ENCODE results near the gene AGO4.
"Not testable (repeated sequence)": the region's sequence is repeated elsewhere in the genome, so short reads cannot be mapped to it uniquely, and the experiment has no call there.

Gene AGO4

DNA sequence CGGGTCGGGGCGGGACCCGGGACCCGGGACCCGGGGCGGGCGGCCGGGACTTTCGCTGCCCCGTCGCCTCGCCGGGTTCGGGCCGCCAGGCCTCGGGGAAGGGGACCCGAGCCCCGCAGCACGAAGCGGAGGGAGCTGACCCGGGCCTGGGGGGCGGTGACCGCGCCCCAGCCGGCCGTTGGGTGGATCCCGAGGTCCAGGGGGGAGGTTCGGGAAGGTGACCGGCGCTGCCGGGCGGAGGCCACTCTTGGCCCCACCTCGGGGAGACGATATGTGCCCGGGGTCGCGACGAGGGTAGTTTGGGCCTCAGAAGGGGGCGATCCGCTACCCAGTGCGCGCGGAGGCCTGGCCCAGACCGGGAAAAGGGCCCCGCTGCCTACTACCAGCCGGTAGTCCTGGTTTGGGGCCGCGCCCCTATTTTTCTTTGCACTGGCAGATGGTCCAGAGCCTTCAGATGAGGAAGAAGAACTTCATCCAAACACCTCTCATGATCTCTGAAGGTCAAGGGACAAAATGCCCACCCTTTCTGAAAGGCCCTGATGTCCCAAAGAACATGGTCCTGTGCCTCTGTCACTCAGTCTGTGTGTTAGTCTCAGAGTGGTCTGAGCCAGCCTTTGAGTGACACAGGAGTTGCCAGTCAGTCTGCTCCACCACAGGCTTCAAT is 766 bp downstream of the AGO4 start:
- TF ChIP-seq ZNF274 (IDR thresholded peaks at IDR 0.05; ENCODE audit: low read depth, low read length), result no peak
- H3K4me3 ChIP-seq (ENCODE audit: low read length), result peak overlapping the region; percentile 79

DNA sequence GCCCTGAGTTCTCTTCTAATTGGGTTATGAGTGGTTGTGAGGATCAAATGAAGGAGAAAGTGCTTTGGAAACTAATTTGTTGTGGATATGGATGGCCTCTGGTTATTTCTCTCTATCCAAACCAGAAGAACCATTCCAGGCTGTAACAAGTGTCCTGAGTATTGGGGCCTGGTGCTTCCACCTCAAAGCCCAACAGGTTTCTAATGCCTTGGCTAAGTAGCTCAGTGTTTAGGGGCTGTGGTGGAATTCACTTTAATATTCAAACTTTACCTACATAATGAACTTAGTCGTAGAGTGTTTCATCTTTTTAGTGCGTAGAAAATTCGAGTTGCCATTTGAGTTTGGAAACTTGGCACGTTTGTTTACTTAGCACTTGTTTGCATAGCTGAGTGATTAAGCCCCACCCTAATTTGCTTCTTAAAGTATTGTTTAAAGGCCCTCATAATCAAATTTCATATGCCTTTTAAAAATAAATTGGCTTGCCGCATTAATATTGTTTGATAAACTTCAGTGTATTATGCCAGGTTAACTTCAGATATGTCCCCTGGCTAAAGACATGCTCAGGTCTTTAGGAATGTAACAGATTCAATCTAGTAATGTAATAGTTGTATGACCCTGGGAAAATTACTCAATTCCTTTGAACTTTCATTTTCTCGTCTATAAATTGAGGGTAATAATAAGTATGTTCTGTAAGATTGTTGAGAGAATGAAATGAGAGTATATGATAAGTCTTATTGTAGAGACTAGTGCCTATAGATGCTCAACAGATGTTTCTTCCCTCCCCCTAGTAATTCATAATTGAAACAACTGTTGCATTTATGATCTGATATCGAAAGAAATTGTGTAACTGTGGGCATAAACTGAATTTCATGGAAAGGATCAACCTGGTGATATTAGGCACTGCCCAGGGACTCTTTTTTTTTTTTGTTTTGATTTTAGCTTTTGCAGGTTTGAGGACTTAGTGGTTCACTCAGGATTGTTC is 1.6 kb downstream of the AGO4 start:
- peak overlapping the region; percentile 79 for H3K4me3 ChIP-seq (ENCODE audit: low read length)
- no peak for TF ChIP-seq ZNF274 (IDR thresholded peaks at IDR 0.05; ENCODE audit: low read depth, low read length)

DNA sequence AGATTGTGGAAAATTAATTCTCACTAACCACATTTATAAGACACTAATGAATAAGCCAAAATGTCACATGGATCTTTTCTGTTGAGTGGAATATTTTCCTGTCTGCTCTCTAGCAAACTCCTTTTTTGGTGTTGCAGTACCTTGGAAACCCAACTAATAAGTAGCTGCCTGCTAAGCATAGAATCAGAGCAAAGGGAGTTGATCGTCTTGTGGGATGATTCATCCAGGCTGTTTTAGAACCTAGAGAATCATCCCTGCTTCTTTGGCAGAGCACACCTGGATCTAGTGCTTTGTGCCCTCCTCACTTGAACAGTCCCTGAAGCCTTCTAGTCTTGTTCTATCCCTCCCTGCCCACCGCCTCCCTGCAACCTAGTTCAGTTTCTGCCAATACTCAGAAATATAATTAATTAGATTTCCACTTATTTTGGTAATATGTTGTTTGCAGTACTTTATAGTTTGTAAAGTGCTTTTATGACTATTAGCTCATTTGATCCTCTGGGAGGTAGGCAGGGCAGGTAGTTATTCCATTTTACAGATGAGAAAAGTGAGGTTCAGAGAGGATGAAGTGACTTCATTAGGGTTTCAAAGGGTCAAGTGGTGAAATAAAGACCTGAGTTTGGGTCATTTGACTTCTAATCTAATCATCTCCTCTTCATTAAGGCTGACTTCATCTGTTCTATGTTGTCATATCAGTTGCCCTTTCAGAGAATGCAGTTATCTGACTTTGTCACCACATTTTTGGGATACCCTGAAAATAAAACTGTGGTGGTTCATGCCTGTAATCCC is 2.5 kb downstream of the AGO4 start:
- H3K4me3 ChIP-seq (ENCODE audit: low read length), result no peak overlapping the region
- TF ChIP-seq ZNF274 (IDR thresholded peaks at IDR 0.05; ENCODE audit: low read depth, low read length), result no peak

DNA sequence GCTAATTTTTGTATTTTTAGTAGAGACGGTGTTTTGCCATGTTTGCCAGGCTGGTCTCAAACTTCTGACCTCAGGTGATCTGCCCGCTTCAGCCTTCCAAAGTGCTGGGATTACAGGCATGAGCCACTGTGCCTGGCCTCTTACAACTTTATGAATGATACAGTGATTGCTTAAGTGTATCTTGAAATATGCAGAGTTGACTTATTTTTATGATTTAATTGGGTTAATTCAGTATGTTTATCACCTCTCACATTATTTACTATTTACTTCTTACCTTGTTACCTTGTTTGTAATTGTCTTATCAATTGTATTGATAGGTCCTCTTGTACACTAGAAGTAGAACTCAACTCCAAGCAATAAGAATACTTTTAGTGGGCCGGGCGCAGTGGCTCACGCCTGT is 4.9 kb downstream of the AGO4 start:
- H3K4me3 ChIP-seq (ENCODE audit: low read length), result not testable (repeated sequence)

DNA sequence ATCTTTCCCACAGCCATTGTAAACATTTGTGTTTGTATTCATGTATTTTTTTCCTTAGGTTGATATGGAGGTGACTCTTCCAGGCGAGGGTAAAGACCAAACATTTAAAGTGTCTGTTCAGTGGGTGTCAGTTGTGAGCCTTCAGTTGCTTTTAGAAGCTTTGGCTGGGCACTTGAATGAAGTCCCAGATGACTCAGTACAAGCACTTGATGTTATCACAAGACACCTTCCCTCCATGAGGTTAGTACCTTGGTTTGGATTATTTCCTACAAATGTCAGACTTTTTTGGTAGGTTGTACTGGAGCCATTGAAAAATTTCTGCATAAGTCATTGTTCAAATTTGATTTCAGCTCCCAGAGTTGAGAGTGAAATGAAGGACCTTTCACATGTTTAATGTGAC is 17.4 kb downstream of the AGO4 start:
- TF ChIP-seq ZNF274 (IDR thresholded peaks at IDR 0.05; ENCODE audit: low read depth, low read length), result no peak
- H3K4me3 ChIP-seq (ENCODE audit: low read length), result no peak overlapping the region

DNA sequence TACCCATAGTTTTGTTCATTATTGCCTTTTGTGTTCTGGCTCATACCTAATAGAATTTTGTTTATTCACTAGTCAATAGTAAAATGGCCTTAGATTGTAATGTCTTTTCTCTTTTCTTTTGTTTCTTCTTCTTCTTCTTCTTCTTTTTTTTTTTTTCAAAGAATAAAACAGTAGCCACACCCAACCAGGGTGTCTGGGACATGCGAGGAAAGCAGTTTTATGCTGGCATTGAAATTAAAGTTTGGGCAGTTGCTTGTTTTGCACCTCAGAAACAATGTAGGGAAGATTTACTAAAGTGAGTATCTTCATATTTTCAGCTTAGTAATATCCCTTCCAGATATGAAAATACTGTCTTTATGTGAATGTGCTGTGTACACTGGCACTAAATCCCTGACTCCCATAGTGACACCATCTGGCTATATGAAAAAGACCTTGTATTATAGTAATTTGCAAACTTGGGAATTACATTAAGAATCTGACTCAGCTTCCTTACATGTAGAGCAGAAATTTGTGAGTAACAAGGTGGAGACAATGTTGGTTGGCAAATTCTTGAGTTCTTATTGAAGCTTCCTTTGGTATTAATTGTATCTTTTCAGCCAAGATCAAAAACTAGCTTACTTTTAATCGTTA is 24.6 kb downstream of the AGO4 start:
- no peak for TF ChIP-seq ZNF274 (IDR thresholded peaks at IDR 0.05; ENCODE audit: low read depth, low read length)

DNA sequence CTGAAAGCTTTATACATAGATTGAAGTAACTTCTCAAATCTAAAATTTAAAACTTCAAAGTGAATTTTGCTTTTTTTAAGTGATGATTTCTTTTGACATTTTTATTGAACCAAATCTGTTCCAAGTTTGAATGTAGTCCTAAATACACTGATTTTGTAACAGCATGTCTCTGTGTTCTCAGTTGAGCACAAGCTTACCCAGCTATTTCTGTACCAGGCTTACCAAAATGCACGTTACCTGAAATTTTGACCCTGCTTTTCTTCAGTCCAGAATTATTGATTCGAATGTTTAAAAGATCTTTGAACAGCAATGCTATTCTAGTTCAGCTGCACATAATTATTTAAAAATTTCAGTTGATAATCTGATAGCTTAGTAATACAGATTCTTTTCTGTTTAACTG is 25.6 kb downstream of the AGO4 start:
- TF ChIP-seq ZNF274 (IDR thresholded peaks at IDR 0.05; ENCODE audit: low read depth, low read length), result no peak
- no peak overlapping the region for H3K4me3 ChIP-seq (ENCODE audit: low read length)

More for the DNA sequence above, 24.6 kb downstream of the AGO4 start:
- H3K4me3 ChIP-seq (ENCODE audit: low read length), result no peak overlapping the region

DNA sequence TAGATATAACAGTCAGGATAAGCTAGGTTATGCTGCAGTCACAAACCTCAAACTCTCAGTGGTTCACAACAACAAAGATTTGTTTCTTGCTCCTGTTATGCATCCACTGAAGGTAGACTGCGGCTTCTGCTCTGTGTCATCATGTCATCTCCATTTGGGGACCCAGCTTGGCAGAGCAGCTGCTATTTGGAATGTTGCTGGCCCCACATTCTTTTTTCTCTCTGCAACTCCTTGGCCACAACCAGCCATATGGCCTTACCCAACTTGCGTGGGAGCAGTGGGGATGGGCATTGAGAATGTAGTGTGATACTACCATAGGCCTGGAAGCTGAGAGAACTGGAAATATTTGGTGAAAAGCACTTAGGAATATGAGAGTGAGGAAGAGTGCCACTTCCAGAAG is 26.4 kb downstream of the AGO4 start:
- no peak for TF ChIP-seq ZNF274 (IDR thresholded peaks at IDR 0.05; ENCODE audit: low read depth, low read length)
- H3K4me3 ChIP-seq (ENCODE audit: low read length), result no peak overlapping the region

DNA sequence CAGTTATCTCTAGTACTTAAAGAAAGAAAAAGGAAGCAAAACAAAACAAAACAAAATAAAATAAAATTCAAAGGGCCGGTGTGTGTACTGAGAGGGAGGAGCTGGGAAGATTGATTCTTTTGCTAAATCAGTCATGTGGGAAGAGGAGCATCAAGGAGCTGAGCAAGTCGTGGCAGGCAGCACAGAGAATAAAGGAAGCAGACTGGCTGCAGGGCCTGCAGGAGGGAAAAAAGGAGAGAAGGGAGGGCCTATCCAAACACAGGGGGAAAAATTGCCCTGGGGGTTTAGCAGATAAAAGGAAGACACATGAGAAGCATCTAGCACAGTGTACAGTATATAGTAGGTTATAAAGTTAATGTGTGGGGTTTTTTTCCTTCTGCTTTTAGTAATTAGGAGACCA is 27.6 kb downstream of the AGO4 start:
- TF ChIP-seq ZNF274 (IDR thresholded peaks at IDR 0.05; ENCODE audit: low read depth, low read length), result no peak
- no peak overlapping the region for H3K4me3 ChIP-seq (ENCODE audit: low read length)

DNA sequence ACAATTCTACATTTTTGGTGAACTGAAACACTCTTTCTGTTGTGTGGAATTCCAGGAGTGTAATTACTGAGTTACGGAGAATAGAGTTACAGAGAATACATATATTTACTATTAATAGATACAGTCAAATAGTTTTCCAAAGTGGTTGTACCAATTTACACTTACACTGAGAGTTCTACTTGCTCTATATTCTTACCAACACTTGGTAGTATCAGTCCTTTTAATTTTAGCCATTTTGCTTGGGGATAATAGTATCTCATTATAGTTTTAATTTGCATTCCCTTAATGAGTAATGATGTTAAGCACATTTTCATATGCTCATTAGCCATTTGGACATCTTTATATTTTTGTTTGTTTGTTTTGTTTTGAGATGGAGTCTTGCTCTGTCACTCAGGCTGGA is 28.9 kb downstream of the AGO4 start:
- H3K4me3 ChIP-seq (ENCODE audit: low read length), result no peak overlapping the region
- TF ChIP-seq ZNF274 (IDR thresholded peaks at IDR 0.05; ENCODE audit: low read depth, low read length), result no peak

DNA sequence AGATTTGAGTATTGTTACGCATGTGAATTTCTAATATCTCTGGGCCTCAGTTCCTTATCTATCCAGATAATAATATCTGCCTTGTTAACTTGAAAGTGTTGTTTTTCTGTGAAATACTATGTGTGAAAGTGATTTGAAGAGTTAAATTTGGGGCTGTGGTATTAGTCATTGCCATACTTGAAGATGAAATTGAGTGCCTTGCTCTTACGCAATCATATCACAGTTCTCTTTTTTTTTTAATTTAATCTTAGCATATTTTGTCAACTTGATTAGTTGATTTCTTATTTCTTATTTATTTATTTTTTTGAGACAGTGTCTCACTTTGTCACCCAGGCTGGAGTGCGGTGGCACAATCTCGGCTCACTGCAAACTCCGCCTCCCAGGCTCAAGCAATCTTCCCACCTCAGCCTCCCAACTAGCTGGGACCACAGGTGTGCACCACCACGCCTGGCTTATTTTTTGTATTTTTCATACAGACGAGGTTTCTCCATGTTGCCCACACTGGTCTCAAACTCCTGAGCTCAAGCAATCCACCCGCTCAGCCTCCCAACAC is 31.0 kb downstream of the AGO4 start:
- H3K4me3 ChIP-seq (ENCODE audit: low read length), result no peak overlapping the region
- TF ChIP-seq ZNF274 (IDR thresholded peaks at IDR 0.05; ENCODE audit: low read depth, low read length), result no peak

DNA sequence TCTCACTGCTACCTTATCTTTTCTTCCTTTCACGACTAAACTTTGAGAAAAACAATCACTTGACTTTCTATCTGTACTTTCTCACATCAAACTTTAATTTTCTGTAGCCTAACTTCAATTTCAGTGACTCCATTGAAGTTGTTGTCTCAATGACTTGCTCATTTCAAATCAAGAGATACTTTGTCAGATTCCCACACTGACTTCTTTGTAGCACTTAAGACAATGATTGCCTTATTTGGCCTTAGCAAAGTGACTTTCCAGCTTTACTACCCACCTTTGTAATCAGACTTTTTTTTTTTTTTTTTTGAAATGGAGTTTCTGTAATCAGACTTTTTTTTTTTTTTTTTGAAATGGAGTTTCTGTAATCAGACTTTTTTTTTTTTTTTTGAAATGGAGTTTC is 37.0 kb downstream of the AGO4 start:
- no peak for TF ChIP-seq ZNF274 (IDR thresholded peaks at IDR 0.05; ENCODE audit: low read depth, low read length)
- no peak overlapping the region for H3K4me3 ChIP-seq (ENCODE audit: low read length)

DNA sequence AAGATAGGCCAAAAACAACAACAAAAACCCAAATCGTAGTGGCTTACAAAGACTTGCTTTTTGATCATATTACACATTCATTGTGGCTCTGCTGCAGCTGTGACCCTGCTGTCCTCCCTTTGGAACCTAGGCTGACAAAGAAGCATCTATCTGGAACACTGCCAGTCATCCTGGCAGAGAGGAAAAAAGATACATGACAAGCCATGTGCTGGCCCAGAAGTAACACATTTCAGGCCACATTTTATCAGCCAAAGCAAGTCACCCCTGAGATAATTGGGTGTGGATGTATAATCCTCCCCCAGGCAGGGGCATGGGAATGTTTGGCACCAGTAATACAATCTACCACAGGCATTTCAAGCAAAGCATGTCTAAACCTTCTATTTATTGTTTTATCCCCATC is 38.0 kb downstream of the AGO4 start:
- no peak overlapping the region for H3K4me3 ChIP-seq (ENCODE audit: low read length)
- TF ChIP-seq ZNF274 (IDR thresholded peaks at IDR 0.05; ENCODE audit: low read depth, low read length), result no peak

All from GM08714 (cell line).